ENCODE measurements around the gene FBXL17. TPM values are rescaled to one million over a fixed set of nuclear protein-coding genes. Genes with fewer than 3 reads are reported as not detected.

FBXL17 gene
- total RNA-seq, 2 donors from 2014 or later, result 24.8 to 58.2 TPM

DNA sequence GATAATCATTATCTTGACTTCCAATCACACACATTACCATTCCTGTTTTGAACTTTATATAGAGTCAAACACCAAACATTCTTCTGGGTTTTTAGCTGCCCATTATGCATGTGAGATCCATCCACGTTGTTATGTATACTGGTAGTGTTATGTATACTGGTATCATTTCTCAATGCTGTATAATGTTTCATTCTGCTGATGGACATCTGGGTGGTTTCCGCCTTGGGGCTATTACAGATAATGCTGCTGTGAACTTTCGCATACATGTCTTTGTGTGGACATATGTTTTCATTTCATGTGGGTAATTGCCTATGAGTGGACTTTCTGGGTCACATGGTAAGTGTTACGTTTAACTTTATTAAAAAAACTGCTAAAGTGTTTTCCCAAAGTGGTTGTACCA lies 493.4 kb downstream of the FBXL17 start:
- TF ChIP-seq, protein P1, sequence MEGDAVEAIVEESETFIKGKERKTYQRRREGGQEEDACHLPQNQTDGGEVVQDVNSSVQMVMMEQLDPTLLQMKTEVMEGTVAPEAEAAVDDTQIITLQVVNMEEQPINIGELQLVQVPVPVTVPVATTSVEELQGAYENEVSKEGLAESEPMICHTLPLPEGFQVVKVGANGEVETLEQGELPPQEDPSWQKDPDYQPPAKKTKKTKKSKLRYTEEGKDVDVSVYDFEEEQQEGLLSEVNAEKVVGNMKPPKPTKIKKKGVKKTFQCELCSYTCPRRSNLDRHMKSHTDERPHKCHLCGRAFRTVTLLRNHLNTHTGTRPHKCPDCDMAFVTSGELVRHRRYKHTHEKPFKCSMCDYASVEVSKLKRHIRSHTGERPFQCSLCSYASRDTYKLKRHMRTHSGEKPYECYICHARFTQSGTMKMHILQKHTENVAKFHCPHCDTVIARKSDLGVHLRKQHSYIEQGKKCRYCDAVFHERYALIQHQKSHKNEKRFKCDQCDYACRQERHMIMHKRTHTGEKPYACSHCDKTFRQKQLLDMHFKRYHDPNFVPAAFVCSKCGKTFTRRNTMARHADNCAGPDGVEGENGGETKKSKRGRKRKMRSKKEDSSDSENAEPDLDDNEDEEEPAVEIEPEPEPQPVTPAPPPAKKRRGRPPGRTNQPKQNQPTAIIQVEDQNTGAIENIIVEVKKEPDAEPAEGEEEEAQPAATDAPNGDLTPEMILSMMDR (IDR thresholded peaks at IDR 0.05), result no peak

DNA sequence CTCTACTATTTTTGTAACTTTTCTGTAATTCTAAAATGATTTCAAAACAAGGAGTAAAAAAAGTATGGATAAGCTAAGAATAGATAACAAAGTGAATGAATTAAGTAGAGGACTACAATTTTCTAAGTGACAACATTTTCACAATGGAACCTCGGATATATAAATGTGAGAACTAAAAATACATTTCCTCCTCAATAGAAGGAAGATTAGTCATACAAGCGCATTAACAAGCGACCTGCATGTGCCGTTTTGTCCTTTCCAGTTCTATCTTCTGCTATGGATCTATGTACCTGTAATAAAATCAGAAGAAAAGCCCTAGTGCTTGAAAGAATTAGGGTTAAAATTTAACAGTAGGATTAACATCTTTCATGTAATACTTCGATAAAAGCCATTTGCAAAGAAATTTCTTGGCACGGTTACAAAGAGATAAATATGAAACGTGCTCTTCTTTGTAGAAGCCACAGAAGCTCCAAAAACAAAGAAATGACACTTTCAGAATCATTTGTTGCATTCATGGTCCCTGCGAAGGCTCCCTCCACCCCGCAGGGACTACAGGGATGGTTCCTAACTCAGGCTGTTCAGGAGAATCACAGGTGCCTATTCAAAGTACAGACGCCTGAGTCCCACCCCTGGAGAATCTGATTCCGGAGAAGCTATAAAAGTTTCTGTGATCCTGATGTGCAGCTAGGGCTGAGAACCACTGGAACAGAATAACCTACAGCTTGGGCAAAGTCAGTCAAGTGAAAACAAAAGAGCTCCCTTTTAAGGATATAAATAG lies 494.5 kb downstream of the FBXL17 start:
- DNase-seq (ENCODE audit: low spot score) (no peak), ATAC-seq (ENCODE audit: insufficient number of reproducible peaks, low FRiP score, low read depth) (no peak)
- Histone ChIP-seq H3K4me3 (no peak overlapping the region), H3K36me3 (no peaks in the 10 kb centered on the region), H3K27ac (no peak overlapping the region), H3K27me3 (replicated peaks; ENCODE audit: insufficient read depth) (no peaks in the 10 kb centered on the region), H3K9me3 (no peaks in the 10 kb centered on the region), H3K4me1 (ENCODE audit: control insufficient read depth in 1 of 2, low read depth in 2 of 2) (peaks cover 0 to 9% of the 10 kb centered on the region in 2 donors)
- TF ChIP-seq, protein P1 (IDR thresholded peaks at IDR 0.05), result no peak

More for the DNA sequence above, 493.4 kb downstream of the FBXL17 start:
- ATAC-seq (ENCODE audit: insufficient number of reproducible peaks, low FRiP score, low read depth) (no peak), DNase-seq (ENCODE audit: low spot score) (no peak)
- Histone ChIP-seq H3K27me3 (replicated peaks; ENCODE audit: insufficient read depth) (no peaks in the 10 kb centered on the region), H3K4me3 (no peak overlapping the region), H3K9me3 (no peaks in the 10 kb centered on the region), H3K27ac (no peak overlapping the region), H3K4me1 (ENCODE audit: control insufficient read depth in 1 of 2, low read depth in 2 of 2) (peaks cover 6 to 11% of the 10 kb centered on the region in 2 donors), H3K36me3 (no peaks in the 10 kb centered on the region)

DNA sequence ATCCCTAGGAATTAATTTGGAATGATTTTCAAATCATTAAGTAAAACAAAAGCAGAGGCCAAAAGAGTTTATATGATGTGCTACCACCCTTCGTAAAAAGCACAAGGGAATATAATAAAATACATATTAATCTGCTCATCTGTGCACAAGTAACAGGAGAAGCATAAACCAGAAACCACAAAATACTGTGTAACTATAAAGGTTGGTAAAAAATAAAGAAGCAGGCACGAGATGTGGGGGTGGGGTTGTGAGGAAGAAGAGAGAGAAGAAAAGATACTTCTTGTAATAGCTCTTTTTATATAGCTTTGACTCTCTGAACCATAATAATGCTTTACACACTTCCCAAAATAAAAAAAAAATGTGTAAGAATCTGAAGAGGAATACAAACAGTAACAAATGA lies 496.3 kb downstream of the FBXL17 start:
- TF ChIP-seq, protein P1 (IDR thresholded peaks at IDR 0.05), result no peak
- no peaks in the 10 kb centered on the region for H3K36me3 ChIP-seq
- peaks cover 0 to 9% of the 10 kb centered on the region in 2 donors for H3K4me1 ChIP-seq (ENCODE audit: control insufficient read depth in 1 of 2, low read depth in 2 of 2)
- no peak overlapping the region for H3K4me3 ChIP-seq
- H3K27ac ChIP-seq, result no peak overlapping the region
- ATAC-seq (ENCODE audit: insufficient number of reproducible peaks, low FRiP score, low read depth) (no peak), DNase-seq (ENCODE audit: low spot score) (no peak)
- H3K27me3 ChIP-seq (replicated peaks; ENCODE audit: insufficient read depth), result no peaks in the 10 kb centered on the region
- no peaks in the 10 kb centered on the region for H3K9me3 ChIP-seq

DNA sequence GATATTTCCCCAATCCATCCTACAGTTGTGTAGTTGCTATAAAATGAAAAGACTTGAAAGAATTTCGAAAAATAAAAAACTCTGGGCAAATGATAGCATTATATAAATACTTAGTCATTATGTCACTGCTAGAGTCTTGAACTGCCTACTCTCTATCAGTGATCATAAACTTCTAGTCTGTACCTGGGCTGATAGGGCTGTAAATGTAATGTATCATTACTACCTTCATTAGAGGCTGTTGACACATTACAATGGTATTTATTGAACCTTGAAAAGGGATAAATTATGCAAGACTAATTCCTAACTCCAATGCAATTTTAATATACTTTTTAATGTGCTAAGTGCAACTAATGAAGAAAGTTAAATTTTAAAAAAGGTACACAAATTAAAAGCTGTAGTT lies 497.0 kb downstream of the FBXL17 start:
- Histone ChIP-seq H3K4me3 (no peak overlapping the region), H3K27me3 (replicated peaks; ENCODE audit: insufficient read depth) (no peaks in the 10 kb centered on the region), H3K27ac (no peak overlapping the region), H3K36me3 (no peaks in the 10 kb centered on the region), H3K4me1 (ENCODE audit: control insufficient read depth in 1 of 2, low read depth in 2 of 2) (peaks cover 0 to 9% of the 10 kb centered on the region in 2 donors), H3K9me3 (no peaks in the 10 kb centered on the region)
- DNase-seq (ENCODE audit: low spot score) (no peak), ATAC-seq (ENCODE audit: insufficient number of reproducible peaks, low FRiP score, low read depth) (no peak)
- TF ChIP-seq, protein P1 (IDR thresholded peaks at IDR 0.05), result no peak

DNA sequence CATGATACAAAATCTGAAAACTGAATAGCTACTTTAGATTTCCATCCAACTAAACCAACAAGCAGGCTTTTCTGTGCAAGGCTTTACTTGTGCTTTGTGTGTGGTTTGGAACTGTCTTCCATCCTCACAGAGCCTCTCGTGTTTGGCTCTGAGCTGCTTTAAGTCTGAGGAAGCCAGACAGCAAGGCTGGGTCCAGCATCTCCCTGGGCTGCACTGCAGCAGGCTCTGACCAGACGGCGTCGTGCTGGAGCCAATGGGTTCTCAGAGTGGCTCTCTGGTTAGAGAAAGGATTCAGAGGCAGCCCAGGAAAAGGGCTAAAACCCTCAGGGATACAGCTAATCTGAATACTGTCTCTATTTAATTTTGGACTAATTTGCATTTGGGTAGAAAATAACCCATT lies 503.2 kb downstream of the FBXL17 start:
- no peaks in the 10 kb centered on the region for H3K36me3 ChIP-seq
- no peak overlapping the region for H3K4me3 ChIP-seq
- TF ChIP-seq, protein P1 (IDR thresholded peaks at IDR 0.05), result no peak
- no peaks in the 10 kb centered on the region for H3K9me3 ChIP-seq
- ATAC-seq (ENCODE audit: insufficient number of reproducible peaks, low FRiP score, low read depth), result no peak
- no peak for DNase-seq (ENCODE audit: low spot score)
- H3K4me1 ChIP-seq (ENCODE audit: control insufficient read depth in 1 of 2, low read depth in 2 of 2), result peaks cover 0 to 24% of the 10 kb centered on the region in 2 donors
- H3K27ac ChIP-seq, result no peak overlapping the region
- H3K27me3 ChIP-seq (replicated peaks; ENCODE audit: insufficient read depth), result no peaks in the 10 kb centered on the region
